Muscle of leg (tissue), 11 donors: ENCODE data around the gene CDH26. TPM values are rescaled to one million over a fixed set of nuclear protein-coding genes. Genes with fewer than 3 reads are reported as not detected.
"Not testable (repeated sequence)": the region's sequence is repeated elsewhere in the genome, so short reads cannot be mapped to it uniquely, and the experiment has no call there.

Experiments
- DNase-seq: peaks from one replicate; pipeline ENCODE4 v3.0.0; 2013
- H3K27ac ChIP-seq: one replicate; pipeline ENCODE4 v1.5.1; 2013; ENCODE audit warnings: mild to moderate bottlenecking, low read length, control low read depth
- H3K27me3 ChIP-seq: one replicate; pipeline ENCODE4 v1.6.1; 2013; ENCODE audit warnings: low read length; ENCODE audit not compliant: control insufficient read depth, insufficient read depth
- H3K36me3 ChIP-seq: one replicate; pipeline ENCODE4 v1.6.1; 2013; ENCODE audit warnings: low read length; ENCODE audit not compliant: control insufficient read depth, insufficient read depth
- H3K4me1 ChIP-seq: one replicate; pipeline ENCODE4 v1.6.1; 2013; ENCODE audit warnings: low read length; ENCODE audit not compliant: control insufficient read depth, insufficient read depth
- H3K4me3 ChIP-seq: one replicate; pipeline ENCODE4 v1.5.1; 2013; ENCODE audit warnings: low read length, control low read depth
- H3K9me3 ChIP-seq: replicated peaks from 2 replicates; pipeline ENCODE4 v1.6.1; 2013; ENCODE audit warnings: low read depth, low read length; ENCODE audit not compliant: control insufficient read depth
- WGBS: methylation state at CpG from one replicate; pipeline ENCODE4 v1.1.5; 2013; ENCODE audit warnings: missing lambda C conversion rate; ENCODE audit not compliant: insufficient coverage; 5-methylcytosine and 5-hydroxymethylcytosine counted together
- polyA plus RNA-seq, 8 donors: library from polyadenylated mRNA; unstranded; fragments of 120-200 nt; gene quantifications; one replicate each; pipeline versions ENCODE4 v1.2.1 to v1.2.3, GENCODE V29; 2013; ENCODE audit warnings: inconsistent platforms in 1 of 8, low replicate concordance in 1 of 8; ENCODE audit not compliant: insufficient read length in 8 of 8, insufficient read depth in 1 of 8
- total RNA-seq: library from RNA; stranded (reverse); fragments of 120-200 nt; gene quantifications from one replicate; pipeline ENCODE4 v1.2.4, GENCODE V29; 2013

CDH26 gene
- total and polyA plus RNA-seq, 9 donors, result 0.37 to 1.6 (median 0.56) TPM

DNA sequence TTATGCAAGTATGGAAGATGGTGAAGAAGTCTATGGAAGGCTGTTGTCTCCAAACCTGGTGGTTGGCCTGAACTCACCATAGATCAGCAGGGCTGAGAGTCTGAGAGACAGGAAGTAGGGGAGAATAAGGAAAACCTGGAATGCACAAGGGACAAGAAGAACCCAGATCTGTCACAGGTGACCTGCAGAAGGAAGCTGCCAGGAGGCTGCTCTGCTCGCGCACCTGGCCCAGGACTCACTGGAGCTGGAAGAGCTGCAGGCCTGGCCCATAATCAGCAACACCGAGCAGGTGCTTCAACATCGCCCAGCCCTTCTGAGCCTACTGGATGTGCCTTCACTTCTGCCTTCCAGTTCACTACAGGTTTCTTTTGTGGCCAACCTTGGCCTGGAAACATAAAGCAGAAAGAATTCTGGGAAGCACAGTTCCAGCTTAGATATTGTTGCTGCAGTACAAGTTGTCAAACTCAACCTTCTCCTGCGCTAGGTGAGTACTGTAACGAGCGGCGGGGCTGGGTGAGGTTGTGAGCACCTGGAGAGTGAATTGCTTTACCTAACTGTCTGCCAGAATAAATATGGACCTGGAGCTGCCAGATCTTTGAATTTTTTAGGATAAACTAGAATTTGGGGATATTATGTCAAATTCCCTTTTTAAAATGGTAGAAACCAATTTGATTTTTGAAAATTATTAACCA is 82.4 kb downstream of the CDH26 start:
- Histone ChIP-seq H3K4me1 (no peaks in the 10 kb centered on the region), H3K36me3 (no peaks in the 10 kb centered on the region), H3K27me3 (no peaks in the 10 kb centered on the region), H3K9me3 (no peaks in the 10 kb centered on the region), H3K4me3 (no peak overlapping the region), H3K27ac (no peak overlapping the region)
- WGBS, result 94% methylated on average over 4 of the region's 8 CpGs
- DNase-seq, result no peak

DNA sequence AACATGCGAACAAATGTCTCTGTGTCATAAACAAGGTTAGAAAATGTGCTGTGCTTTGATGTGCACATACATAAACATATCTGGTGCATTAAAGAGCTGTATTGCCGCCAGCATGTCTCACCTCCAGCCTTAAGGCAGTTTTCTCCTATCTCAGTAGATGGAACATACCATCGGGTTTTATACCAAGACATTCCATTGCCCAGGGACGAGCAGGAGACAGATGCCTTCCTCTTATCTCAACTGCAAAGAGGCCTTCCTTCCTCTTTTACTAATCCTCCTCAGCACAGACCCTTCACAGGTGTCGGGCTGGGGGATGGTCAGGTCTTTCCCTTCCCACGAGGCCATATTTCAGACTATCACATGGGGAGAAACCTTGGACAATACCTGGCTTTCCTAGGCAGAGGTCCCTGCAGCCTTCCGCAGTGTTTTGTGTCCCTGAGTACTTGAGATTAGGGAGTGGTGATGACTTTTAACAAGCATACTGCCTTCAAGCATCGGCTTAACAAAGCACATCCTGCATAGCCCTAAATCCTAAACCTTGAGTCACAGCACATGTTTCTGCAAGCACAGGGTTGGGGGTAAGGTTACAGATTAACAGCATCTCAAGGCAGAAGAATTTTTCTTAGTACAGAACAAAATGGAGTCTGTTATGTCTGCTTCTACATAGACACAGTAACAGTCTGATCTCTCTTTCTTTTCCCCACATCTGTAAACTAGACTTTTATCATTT is 83.4 kb downstream of the CDH26 start:
- DNase-seq, H3K4me1 ChIP-seq, H3K27ac ChIP-seq, H3K4me3 ChIP-seq, H3K27me3 ChIP-seq, H3K9me3 ChIP-seq, H3K36me3 ChIP-seq: not testable (repeated sequence)
- 22% methylated on average over 2 of the region's 8 CpGs for WGBS

- H3K4me3 ChIP-seq, result no peak overlapping the region
- no CpG with 5 or more reads among the region's 3 CpGs for WGBS
- H3K36me3 ChIP-seq, result no peaks in the 10 kb centered on the region
- H3K27ac ChIP-seq, result no peak overlapping the region
- no peak for DNase-seq
- no peaks in the 10 kb centered on the region for H3K9me3 ChIP-seq
- peaks cover 17% of the 10 kb centered on the region for H3K4me1 ChIP-seq
- H3K27me3 ChIP-seq, result no peaks in the 10 kb centered on the region
Measured at GRCh38 chr20:60043435-60043834, 85.2 kb downstream of the CDH26 start.

DNA sequence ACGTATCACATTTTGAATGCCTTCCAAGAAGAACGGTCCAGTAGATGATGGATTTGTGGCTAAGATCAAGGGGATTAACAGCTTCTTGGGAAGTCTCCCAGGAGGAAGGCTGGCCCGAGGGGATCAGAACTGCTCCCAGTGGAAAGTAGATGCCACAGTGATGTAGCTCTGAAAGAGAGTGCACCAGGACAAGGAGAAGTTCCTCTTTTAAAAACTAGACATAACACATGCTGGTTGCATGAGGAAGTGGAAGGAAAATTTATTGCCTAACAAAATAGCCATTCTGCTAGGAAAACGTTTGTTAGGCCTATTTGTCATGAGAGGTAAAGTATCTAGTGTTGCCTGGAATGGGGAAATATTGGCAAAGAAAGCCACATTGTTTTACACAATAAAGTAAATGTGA is 87.8 kb downstream of the CDH26 start:
- 20% methylated on average over 3 of the region's 4 CpGs for WGBS
- H3K4me3 ChIP-seq, result no peak overlapping the region
- H3K9me3 ChIP-seq, result no peaks in the 10 kb centered on the region
- H3K4me1 ChIP-seq, result peaks cover 36% of the 10 kb centered on the region
- no peaks in the 10 kb centered on the region for H3K27me3 ChIP-seq
- peak; percentile 45 for DNase-seq
- no peaks in the 10 kb centered on the region for H3K36me3 ChIP-seq
- H3K27ac ChIP-seq, result no peak overlapping the region

- no peaks in the 10 kb centered on the region for H3K27me3 ChIP-seq
- no CpG with 5 or more reads among the region's 2 CpGs for WGBS
- no peak for DNase-seq
- H3K4me1 ChIP-seq, result peaks cover 36% of the 10 kb centered on the region
- H3K36me3 ChIP-seq, result no peaks in the 10 kb centered on the region
- no peak overlapping the region for H3K4me3 ChIP-seq
- H3K27ac ChIP-seq, result peak overlapping the region; percentile 13
- no peaks in the 10 kb centered on the region for H3K9me3 ChIP-seq
Measured at GRCh38 chr20:60046436-60046835, 88.2 kb downstream of the CDH26 start.

- no peak overlapping the region for H3K4me3 ChIP-seq
- no peak for DNase-seq
- H3K4me1 ChIP-seq, result peaks cover 36% of the 10 kb centered on the region
- no peaks in the 10 kb centered on the region for H3K36me3 ChIP-seq
- no peaks in the 10 kb centered on the region for H3K9me3 ChIP-seq
- no peak overlapping the region for H3K27ac ChIP-seq
- H3K27me3 ChIP-seq, result no peaks in the 10 kb centered on the region
- WGBS, result 69% methylated on average over 2 of the region's 8 CpGs
Measured at GRCh38 chr20:60046860-60047259, 88.6 kb downstream of the CDH26 start.

- WGBS, result 60% methylated on average over 5 of the region's 11 CpGs
- Histone ChIP-seq H3K36me3 (no peaks in the 10 kb centered on the region), H3K4me3 (no peak overlapping the region), H3K27ac (peak overlapping the region; percentile 86), H3K9me3 (no peaks in the 10 kb centered on the region), H3K4me1 (peaks cover 44% of the 10 kb centered on the region), H3K27me3 (peaks cover 3% of the 10 kb centered on the region)
- DNase-seq, result peak; percentile 75
Measured at GRCh38 chr20:60048634-60049521, 90.7 kb downstream of the CDH26 start.

GRCh38 chr20:60049601-60050000 is 91.4 kb downstream of the CDH26 start:
- Histone ChIP-seq H3K4me3 (no peak overlapping the region), H3K9me3 (no peaks in the 10 kb centered on the region), H3K4me1 (peaks cover 44% of the 10 kb centered on the region), H3K27ac (peak overlapping the region; percentile 86), H3K36me3 (no peaks in the 10 kb centered on the region), H3K27me3 (peaks cover 4% of the 10 kb centered on the region)
- no peak for DNase-seq
- WGBS, result no CpG with 5 or more reads among the region's 5 CpGs

- WGBS, result 74% methylated on average over 10 of the region's 13 CpGs
- peaks cover 44% of the 10 kb centered on the region for H3K4me1 ChIP-seq
Measured at GRCh38 chr20:60050193-60050947, 92.1 kb downstream of the CDH26 start.

More at GRCh38 chr20:60050193-60050947, 92.1 kb downstream of the CDH26 start:
- no peak overlapping the region for H3K4me3 ChIP-seq
- no peak overlapping the region for H3K27ac ChIP-seq
- DNase-seq, result no peak
- H3K27me3 ChIP-seq, result peaks cover 4% of the 10 kb centered on the region
- no peaks in the 10 kb centered on the region for H3K9me3 ChIP-seq
- H3K36me3 ChIP-seq, result no peaks in the 10 kb centered on the region
